Liver (tissue), 3 donors: ENCODE measurements around the gene OPRL1.
"Not testable (repeated sequence)": the region's sequence is repeated elsewhere in the genome, so short reads cannot be mapped to it uniquely, and the experiment has no call there.

ENCODE experiments used
- EGR1 ChIP-seq, 2 donors: IDR thresholded peaks; 2 replicates each; pipeline ENCODE4 v1.6.1; 2016 to 2018; ENCODE audit warnings: antibody characterized with exemption in 2 of 2, low read depth in 2 of 2
- JUND ChIP-seq, 2 donors: IDR thresholded peaks; 2 replicates each; pipeline ENCODE4 v1.6.1; 2016; ENCODE audit warnings: antibody characterized with exemption in 2 of 2
- RAD21 ChIP-seq, 2 donors: IDR thresholded peaks; 2 replicates each; pipeline ENCODE4 v1.6.1; 2016; ENCODE audit warnings: antibody characterized with exemption in 2 of 2, mild to moderate bottlenecking in 2 of 2
- SP1 ChIP-seq: IDR thresholded peaks from 2 replicates; pipeline ENCODE4 v1.6.1; 2018; ENCODE audit warnings: antibody characterized with exemption, mild to moderate bottlenecking
- TAF1 ChIP-seq: conservative IDR thresholded peaks from 2 replicates; pipeline ENCODE4 v1.6.1; 2016; ENCODE audit warnings: antibody characterized with exemption, mild to moderate bottlenecking
- YY1 ChIP-seq: IDR thresholded peaks from 2 replicates; pipeline ENCODE4 v1.6.1; 2016; ENCODE audit warnings: antibody characterized with exemption, mild to moderate bottlenecking
- TF ChIP-seq, protein P1 (sequence below): fragments of 150-350 bp; IDR thresholded peaks from 2 replicates; pipeline ENCODE4 v1.5.1; 2017; ENCODE audit warnings: improper control_type of control experiment, low read depth, low read length; ENCODE audit not compliant: missing input control
- TF ChIP-seq, protein P2 (sequence below): IDR thresholded peaks from 2 replicates; pipeline ENCODE4 v1.6.1; 2016; ENCODE audit warnings: antibody characterized with exemption
- TF ChIP-seq, protein P3 (sequence below): IDR thresholded peaks from 2 replicates; pipeline ENCODE4 v1.6.1; 2016; ENCODE audit warnings: antibody characterized with exemption, mild to moderate bottlenecking
- donor health status: healthy.
- donor health status: healthy.

- TF ChIP-seq, protein P1, sequence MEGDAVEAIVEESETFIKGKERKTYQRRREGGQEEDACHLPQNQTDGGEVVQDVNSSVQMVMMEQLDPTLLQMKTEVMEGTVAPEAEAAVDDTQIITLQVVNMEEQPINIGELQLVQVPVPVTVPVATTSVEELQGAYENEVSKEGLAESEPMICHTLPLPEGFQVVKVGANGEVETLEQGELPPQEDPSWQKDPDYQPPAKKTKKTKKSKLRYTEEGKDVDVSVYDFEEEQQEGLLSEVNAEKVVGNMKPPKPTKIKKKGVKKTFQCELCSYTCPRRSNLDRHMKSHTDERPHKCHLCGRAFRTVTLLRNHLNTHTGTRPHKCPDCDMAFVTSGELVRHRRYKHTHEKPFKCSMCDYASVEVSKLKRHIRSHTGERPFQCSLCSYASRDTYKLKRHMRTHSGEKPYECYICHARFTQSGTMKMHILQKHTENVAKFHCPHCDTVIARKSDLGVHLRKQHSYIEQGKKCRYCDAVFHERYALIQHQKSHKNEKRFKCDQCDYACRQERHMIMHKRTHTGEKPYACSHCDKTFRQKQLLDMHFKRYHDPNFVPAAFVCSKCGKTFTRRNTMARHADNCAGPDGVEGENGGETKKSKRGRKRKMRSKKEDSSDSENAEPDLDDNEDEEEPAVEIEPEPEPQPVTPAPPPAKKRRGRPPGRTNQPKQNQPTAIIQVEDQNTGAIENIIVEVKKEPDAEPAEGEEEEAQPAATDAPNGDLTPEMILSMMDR, result not testable (repeated sequence)
- TF ChIP-seq JUND (IDR thresholded peaks at IDR 0.05); EGR1 (IDR thresholded peaks at IDR 0.05; ENCODE audit: low read depth in 2 of 2); YY1; RAD21 (IDR thresholded peaks at IDR 0.05); SP1; TAF1: not testable (repeated sequence)
- TF ChIP-seq, protein P2, sequence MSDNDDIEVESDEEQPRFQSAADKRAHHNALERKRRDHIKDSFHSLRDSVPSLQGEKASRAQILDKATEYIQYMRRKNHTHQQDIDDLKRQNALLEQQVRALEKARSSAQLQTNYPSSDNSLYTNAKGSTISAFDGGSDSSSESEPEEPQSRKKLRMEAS, result not testable (repeated sequence)
- TF ChIP-seq, protein P3, sequence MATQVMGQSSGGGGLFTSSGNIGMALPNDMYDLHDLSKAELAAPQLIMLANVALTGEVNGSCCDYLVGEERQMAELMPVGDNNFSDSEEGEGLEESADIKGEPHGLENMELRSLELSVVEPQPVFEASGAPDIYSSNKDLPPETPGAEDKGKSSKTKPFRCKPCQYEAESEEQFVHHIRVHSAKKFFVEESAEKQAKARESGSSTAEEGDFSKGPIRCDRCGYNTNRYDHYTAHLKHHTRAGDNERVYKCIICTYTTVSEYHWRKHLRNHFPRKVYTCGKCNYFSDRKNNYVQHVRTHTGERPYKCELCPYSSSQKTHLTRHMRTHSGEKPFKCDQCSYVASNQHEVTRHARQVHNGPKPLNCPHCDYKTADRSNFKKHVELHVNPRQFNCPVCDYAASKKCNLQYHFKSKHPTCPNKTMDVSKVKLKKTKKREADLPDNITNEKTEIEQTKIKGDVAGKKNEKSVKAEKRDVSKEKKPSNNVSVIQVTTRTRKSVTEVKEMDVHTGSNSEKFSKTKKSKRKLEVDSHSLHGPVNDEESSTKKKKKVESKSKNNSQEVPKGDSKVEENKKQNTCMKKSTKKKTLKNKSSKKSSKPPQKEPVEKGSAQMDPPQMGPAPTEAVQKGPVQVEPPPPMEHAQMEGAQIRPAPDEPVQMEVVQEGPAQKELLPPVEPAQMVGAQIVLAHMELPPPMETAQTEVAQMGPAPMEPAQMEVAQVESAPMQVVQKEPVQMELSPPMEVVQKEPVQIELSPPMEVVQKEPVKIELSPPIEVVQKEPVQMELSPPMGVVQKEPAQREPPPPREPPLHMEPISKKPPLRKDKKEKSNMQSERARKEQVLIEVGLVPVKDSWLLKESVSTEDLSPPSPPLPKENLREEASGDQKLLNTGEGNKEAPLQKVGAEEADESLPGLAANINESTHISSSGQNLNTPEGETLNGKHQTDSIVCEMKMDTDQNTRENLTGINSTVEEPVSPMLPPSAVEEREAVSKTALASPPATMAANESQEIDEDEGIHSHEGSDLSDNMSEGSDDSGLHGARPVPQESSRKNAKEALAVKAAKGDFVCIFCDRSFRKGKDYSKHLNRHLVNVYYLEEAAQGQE, result not testable (repeated sequence)
Observed at GRCh38 chr20:64123517-64123916, 43.6 kb downstream of the OPRL1 start.
